ENCODE data around the gene PPP3R2.

Gene PPP3R2

DNA sequence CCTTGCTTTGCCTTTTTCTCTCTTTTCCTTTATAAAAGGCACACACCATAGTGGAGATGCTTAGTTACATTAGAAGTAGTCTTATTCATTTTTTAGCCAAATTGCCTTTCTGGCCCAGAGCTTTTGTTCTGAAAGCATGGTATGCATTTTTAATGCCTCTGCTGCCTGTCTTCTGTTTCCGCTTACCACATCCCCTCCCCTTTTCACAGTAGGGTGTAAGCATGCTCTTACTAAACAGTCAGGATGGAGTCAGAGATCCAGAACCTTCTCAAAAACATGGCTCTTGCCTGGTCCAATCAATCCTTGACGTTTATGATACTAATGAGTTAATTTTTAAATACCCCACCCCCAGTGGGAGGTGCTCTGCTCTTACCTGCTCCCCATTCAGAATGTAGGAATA lies 22.5 kb downstream of the PPP3R2 start:
- TF ChIP-seq SUZ12 (IDR thresholded peaks at IDR 0.05; ENCODE audit: extremely low read depth, insufficient read depth, insufficient read length) (no peak), YY1 (IDR thresholded peaks at IDR 0.05; ENCODE audit: insufficient read depth, insufficient read length) (no peak), ZNF274 (IDR thresholded peaks at IDR 0.05; ENCODE audit: low read depth, low read length) (no peak)
- no peak overlapping the region for H3K4me3 ChIP-seq (ENCODE audit: insufficient read length, low read depth)
- H3K4me1 ChIP-seq (ENCODE audit: insufficient read depth, insufficient read length) = no peaks in the 10 kb centered on the region
- no peak for DNase-seq (ENCODE audit: low read depth, low spot score)
- H3K36me3 ChIP-seq (ENCODE audit: insufficient read depth, insufficient read length, low read length) = peaks cover 23% of the 10 kb centered on the region
- H3K9ac ChIP-seq (ENCODE audit: insufficient read length, low read depth) = no peak overlapping the region
- no peaks in the 10 kb centered on the region for H3K27me3 ChIP-seq (ENCODE audit: insufficient read depth, insufficient read length)
- peaks cover 8% of the 10 kb centered on the region; the same call in 1 of the 2 replicates for H3K9me3 ChIP-seq (ENCODE audit: insufficient read depth, low read length)

DNA sequence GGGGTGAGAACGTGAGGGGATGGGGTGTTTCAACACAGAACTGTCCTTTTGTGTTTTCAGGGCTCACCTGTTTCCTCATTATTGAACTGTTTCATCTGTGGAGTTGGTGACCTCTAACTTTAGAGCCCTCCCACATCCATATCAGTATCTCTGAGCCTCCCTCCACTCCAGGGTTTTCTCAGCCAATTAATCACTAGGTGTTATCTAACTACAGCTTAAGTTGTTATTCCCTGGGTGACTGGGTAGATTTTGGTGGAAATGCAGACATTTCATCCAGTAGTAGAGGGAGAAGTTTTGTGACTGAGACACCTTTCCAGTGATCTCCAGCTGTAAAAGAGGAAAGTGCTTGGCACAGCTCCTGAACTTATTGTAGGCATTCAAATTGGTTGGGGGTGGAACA lies 23.7 kb downstream of the PPP3R2 start:
- Histone ChIP-seq H3K9ac (ENCODE audit: insufficient read length, low read depth) (no peak overlapping the region), H3K27me3 (ENCODE audit: insufficient read depth, insufficient read length) (no peaks in the 10 kb centered on the region), H3K9me3 (ENCODE audit: insufficient read depth, low read length) (peaks cover 8% of the 10 kb centered on the region; the same call in 1 of the 2 replicates), H3K36me3 (ENCODE audit: insufficient read depth, insufficient read length, low read length) (peaks cover 31% of the 10 kb centered on the region), H3K4me3 (ENCODE audit: insufficient read length, low read depth) (no peak overlapping the region), H3K4me1 (ENCODE audit: insufficient read depth, insufficient read length) (no peaks in the 10 kb centered on the region)
- TF ChIP-seq YY1 (IDR thresholded peaks at IDR 0.05; ENCODE audit: insufficient read depth, insufficient read length) (no peak), ZNF274 (IDR thresholded peaks at IDR 0.05; ENCODE audit: low read depth, low read length) (no peak), SUZ12 (IDR thresholded peaks at IDR 0.05; ENCODE audit: extremely low read depth, insufficient read depth, insufficient read length) (no peak)
- DNase-seq (ENCODE audit: low read depth, low spot score) = no peak

DNA sequence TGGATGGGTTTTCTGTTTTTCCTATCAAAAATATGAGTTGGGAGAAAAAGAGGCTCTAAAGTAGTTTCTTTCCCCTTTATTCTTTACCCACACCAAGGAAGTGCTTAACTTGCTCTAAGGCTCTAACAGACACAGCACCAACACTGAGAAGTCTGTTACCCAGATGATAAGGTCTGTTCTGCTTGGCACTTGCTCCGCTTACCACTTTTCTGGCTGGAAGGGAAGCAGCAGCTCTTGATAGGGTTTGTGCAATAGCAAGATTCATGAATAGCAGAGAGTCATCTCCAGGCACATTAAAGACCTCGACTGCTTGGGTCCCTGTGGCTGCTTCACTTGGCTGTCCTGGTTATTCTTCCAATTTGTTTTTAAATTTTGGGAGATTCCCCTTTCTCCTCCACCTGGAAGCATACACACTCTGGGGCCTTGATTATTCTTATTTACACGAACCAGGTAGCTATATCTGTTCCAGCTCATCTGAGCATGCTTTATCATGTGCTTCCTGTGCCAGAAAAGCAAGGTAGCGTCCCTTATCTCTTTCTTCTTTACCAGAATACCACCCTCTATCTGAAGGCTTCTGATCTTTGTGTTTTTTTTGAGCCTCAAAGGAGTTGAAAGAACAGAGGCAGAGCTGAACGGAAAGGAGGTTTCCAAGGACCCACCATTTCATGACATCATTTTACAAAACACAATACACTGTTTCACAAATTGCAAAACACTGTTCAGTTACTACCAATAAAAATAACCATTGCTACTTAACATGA lies 24.8 kb downstream of the PPP3R2 start:
- DNase-seq (ENCODE audit: low read depth, low spot score) = no peak
- TF ChIP-seq SUZ12 (IDR thresholded peaks at IDR 0.05; ENCODE audit: extremely low read depth, insufficient read depth, insufficient read length) (no peak), ZNF274 (IDR thresholded peaks at IDR 0.05; ENCODE audit: low read depth, low read length) (no peak), YY1 (IDR thresholded peaks at IDR 0.05; ENCODE audit: insufficient read depth, insufficient read length) (no peak)
- Histone ChIP-seq H3K9me3 (ENCODE audit: insufficient read depth, low read length) (peaks cover 8% of the 10 kb centered on the region; the same call in 1 of the 2 replicates), H3K36me3 (ENCODE audit: insufficient read depth, insufficient read length, low read length) (peaks cover 43% of the 10 kb centered on the region), H3K4me3 (ENCODE audit: insufficient read length, low read depth) (no peak overlapping the region), H3K27me3 (ENCODE audit: insufficient read depth, insufficient read length) (no peaks in the 10 kb centered on the region), H3K9ac (ENCODE audit: insufficient read length, low read depth) (no peak overlapping the region), H3K4me1 (ENCODE audit: insufficient read depth, insufficient read length) (no peaks in the 10 kb centered on the region)

DNA sequence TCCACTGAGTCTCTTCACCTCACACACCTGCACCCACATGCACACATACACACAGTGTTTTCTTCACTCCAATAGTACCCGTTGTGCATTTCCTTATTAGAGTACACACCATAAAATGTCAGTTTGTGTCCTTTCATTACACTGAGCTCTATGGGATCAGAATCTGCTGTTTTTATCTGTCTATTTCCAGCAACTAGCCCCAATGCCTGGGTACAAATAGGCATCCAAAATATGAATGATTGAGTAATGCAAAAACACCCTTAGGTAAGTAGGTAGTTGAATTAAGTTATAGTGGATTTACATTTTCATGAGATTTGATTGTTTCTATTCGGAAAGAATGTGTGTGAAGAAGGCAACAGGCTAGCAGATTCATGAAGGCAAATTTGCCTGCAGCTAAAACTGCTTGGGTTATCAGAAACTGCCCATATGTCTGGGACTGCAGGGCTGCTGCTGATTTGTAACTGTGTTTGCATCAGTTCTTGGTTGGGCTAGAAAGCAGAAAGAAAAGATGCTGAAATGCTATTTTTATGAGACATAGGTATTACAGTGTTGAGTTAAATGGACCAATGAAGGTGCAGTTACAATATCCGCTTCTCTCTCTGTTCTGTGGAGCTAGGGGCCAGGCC lies 26.9 kb downstream of the PPP3R2 start:
- no peak for DNase-seq (ENCODE audit: low read depth, low spot score)
- peaks cover 54% of the 10 kb centered on the region for H3K36me3 ChIP-seq (ENCODE audit: insufficient read depth, insufficient read length, low read length)
- TF ChIP-seq ZNF274 (IDR thresholded peaks at IDR 0.05; ENCODE audit: low read depth, low read length) (no peak), SUZ12 (IDR thresholded peaks at IDR 0.05; ENCODE audit: extremely low read depth, insufficient read depth, insufficient read length) (no peak), YY1 (IDR thresholded peaks at IDR 0.05; ENCODE audit: insufficient read depth, insufficient read length) (no peak)

DNA sequence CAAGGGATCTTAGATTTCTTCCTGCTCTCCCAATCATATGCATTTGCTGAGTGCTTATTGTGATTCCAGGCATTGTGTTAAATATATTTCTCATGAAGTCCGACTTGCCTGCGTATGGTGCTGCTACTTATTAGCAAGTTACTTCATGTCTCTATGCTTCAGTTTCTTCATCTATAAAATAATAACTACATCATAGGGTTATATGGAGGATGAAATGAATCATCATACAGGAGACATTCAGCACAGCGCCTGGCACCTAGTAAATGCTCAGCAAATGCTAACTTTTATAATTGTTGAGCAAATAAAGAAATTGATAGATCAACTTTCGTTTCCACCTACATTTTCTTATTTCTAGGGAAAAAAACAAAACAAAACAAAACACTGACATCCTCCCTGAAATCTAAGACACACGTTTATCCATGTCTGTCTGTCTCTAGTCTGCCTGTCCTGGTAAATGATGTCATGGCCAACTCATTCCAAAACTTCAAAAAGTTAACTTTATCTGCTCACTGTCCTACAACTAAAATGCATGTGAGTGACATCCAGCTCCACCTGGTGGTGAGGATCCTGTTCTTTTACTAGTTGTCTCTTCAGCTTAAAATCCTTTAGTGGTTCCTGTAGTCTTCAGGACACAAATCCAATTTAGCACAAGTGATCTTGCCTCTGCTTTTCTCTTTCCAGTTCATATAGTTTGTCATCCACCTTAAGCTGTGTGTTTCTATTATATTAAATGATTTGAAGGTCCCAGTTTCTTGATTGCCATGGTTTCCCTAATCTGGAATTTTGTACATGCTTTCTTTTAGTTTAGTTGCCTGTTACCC lies 27.7 kb downstream of the PPP3R2 start:
- Histone ChIP-seq H3K36me3 (ENCODE audit: insufficient read depth, insufficient read length, low read length) (peaks cover 61% of the 10 kb centered on the region), H3K4me1 (ENCODE audit: insufficient read depth, insufficient read length) (no peaks in the 10 kb centered on the region), H3K9me3 (ENCODE audit: insufficient read depth, low read length) (no peaks in the 10 kb centered on the region), H3K27me3 (ENCODE audit: insufficient read depth, insufficient read length) (no peaks in the 10 kb centered on the region), H3K9ac (ENCODE audit: insufficient read length, low read depth) (no peak overlapping the region), H3K4me3 (ENCODE audit: insufficient read length, low read depth) (no peak overlapping the region)
- DNase-seq (ENCODE audit: low read depth, low spot score) = no peak
- TF ChIP-seq SUZ12 (IDR thresholded peaks at IDR 0.05; ENCODE audit: extremely low read depth, insufficient read depth, insufficient read length) = no peak
- TF ChIP-seq ZNF274 (IDR thresholded peaks at IDR 0.05; ENCODE audit: low read depth, low read length) = no peak
- TF ChIP-seq YY1 (IDR thresholded peaks at IDR 0.05; ENCODE audit: insufficient read depth, insufficient read length) = no peak

More for the DNA sequence above, 26.9 kb downstream of the PPP3R2 start:
- no peak overlapping the region for H3K4me3 ChIP-seq (ENCODE audit: insufficient read length, low read depth)
- H3K9me3 ChIP-seq (ENCODE audit: insufficient read depth, low read length) = peaks cover 4% of the 10 kb centered on the region; the same call in 1 of the 2 replicates
- no peak overlapping the region for H3K9ac ChIP-seq (ENCODE audit: insufficient read length, low read depth)
- H3K4me1 ChIP-seq (ENCODE audit: insufficient read depth, insufficient read length) = no peaks in the 10 kb centered on the region
- no peaks in the 10 kb centered on the region for H3K27me3 ChIP-seq (ENCODE audit: insufficient read depth, insufficient read length)

DNA sequence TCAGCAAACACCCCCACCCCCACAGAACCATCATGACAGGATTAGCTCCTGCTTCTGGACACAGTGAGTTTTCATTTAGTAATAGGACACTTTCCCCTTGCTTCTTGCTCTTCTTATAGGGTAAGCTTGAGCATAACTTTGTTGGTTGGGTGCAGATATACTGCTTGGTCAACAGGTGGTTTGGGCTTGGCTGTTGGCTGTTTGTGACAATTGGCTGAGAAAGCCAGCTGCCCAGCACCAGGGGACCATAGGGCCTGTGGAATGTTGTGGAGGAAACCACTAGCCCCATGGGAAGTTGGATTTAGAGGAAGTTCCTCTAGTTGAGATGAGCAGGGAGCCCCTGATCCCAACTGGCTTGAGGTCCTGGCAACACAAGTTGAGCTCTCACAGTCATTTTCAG lies 30.5 kb downstream of the PPP3R2 start:
- DNase-seq (ENCODE audit: low read depth, low spot score) = no peak
- Histone ChIP-seq H3K36me3 (ENCODE audit: insufficient read depth, insufficient read length, low read length) (peaks cover 75% of the 10 kb centered on the region), H3K9me3 (ENCODE audit: insufficient read depth, low read length) (no peaks in the 10 kb centered on the region), H3K4me3 (ENCODE audit: insufficient read length, low read depth) (no peak overlapping the region), H3K27me3 (ENCODE audit: insufficient read depth, insufficient read length) (no peaks in the 10 kb centered on the region), H3K4me1 (ENCODE audit: insufficient read depth, insufficient read length) (no peaks in the 10 kb centered on the region), H3K9ac (ENCODE audit: insufficient read length, low read depth) (no peak overlapping the region)
- TF ChIP-seq YY1 (IDR thresholded peaks at IDR 0.05; ENCODE audit: insufficient read depth, insufficient read length) (no peak), ZNF274 (IDR thresholded peaks at IDR 0.05; ENCODE audit: low read depth, low read length) (no peak), SUZ12 (IDR thresholded peaks at IDR 0.05; ENCODE audit: extremely low read depth, insufficient read depth, insufficient read length) (no peak)

Measured in NT2/D1 (cell line).